A673 (cell line): Measurements from ENCODE around the gene LMCD1.

Experiments
- EZH2 ChIP-seq: fragments of 200-600 bp; sonication (generic); IDR thresholded peaks from 2 replicates; pipeline ENCODE4 v1.6.1; 2017; ENCODE audit warnings: borderline replicate concordance, low read depth, mild to moderate bottlenecking, mixed read lengths, antibody characterized with exemption, low read length; ENCODE audit not compliant: poor library complexity, severe bottlenecking
- TF ChIP-seq, protein P1 (sequence below): fragments of 300-800, 200-600 bp; sonication (generic); conservative IDR thresholded peaks from 2 replicates; pipeline ENCODE4 v1.5.1; 2017; ENCODE audit warnings: low read depth, mild to moderate bottlenecking, antibody characterized with exemption, low read length, moderate library complexity, mixed read lengths

DNA sequence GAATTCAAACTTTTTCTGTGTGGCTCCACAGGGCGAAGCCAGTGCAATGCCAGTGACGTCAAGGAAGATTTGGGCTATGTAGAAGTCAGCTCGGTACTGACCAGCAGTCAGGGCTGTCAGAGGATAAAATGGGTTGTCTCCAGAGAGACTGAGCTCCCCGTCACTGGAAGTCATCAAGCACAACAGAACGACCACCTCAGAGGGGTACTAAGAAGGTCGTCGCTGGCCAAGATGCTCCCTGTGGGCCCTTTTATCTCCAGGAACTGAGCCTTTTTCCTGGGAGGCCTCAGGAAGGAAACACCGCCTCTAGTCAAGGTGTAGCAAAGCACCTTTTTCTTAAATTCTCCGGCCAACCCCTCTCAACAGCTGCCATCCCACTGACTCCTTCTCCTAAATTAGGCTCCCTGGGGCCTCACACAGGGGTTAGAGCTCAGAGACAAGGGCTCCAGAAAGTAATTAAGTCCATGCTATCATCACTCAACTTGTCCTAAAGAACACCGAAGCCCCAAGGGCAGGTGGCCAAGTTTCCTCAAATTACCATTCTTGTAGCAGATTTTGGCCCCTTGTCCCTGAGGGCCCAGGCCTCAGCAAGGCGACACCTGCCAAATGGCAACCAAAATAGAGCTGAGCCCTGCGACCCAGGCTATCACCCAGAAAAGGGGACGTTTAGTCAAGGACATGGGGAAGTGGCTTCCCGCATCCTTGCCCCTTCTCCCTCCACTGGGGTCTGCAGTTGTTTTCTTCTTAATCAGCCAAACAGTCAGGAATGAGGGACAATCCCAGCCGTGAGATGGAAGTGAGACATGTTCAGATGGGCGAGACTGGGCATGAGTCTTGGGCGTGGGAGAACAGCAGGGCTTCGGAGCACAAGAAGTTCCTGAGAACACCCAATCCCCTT, 94.9 kb downstream of the LMCD1 start:
- TF ChIP-seq, protein P1, sequence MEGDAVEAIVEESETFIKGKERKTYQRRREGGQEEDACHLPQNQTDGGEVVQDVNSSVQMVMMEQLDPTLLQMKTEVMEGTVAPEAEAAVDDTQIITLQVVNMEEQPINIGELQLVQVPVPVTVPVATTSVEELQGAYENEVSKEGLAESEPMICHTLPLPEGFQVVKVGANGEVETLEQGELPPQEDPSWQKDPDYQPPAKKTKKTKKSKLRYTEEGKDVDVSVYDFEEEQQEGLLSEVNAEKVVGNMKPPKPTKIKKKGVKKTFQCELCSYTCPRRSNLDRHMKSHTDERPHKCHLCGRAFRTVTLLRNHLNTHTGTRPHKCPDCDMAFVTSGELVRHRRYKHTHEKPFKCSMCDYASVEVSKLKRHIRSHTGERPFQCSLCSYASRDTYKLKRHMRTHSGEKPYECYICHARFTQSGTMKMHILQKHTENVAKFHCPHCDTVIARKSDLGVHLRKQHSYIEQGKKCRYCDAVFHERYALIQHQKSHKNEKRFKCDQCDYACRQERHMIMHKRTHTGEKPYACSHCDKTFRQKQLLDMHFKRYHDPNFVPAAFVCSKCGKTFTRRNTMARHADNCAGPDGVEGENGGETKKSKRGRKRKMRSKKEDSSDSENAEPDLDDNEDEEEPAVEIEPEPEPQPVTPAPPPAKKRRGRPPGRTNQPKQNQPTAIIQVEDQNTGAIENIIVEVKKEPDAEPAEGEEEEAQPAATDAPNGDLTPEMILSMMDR, result no peak
- no peak for TF ChIP-seq EZH2
